ENCODE measurements around the gene RHBDD1.
"Not testable (repeated sequence)": the region's sequence is repeated elsewhere in the genome, so short reads cannot be mapped to it uniquely, and the experiment has no call there.

Gene RHBDD1

GRCh38 chr2:226839951-226840350 lies 4.1 kb downstream of the RHBDD1 start:
- no peak for DNase-seq (ENCODE audit: low spot score)

- DNase-seq (ENCODE audit: low spot score) = not testable (repeated sequence)
Observed at GRCh38 chr2:226843001-226843400, 7.1 kb downstream of the RHBDD1 start.

GRCh38 chr2:226845386-226846116 lies 9.7 kb downstream of the RHBDD1 start:
- DNase-seq (ENCODE audit: low spot score) = no peak

GRCh38 chr2:226847090-226847489 lies 11.2 kb downstream of the RHBDD1 start:
- no peak for DNase-seq (ENCODE audit: low spot score)

GRCh38 chr2:226847511-226847910 lies 11.7 kb downstream of the RHBDD1 start:
- DNase-seq (ENCODE audit: low spot score) = no peak

- DNase-seq (ENCODE audit: low spot score) = no peak
Observed at GRCh38 chr2:226849349-226849748, 13.5 kb downstream of the RHBDD1 start.

GRCh38 chr2:226850024-226850423 lies 14.2 kb downstream of the RHBDD1 start:
- DNase-seq (ENCODE audit: low spot score) = no peak

GRCh38 chr2:226855787-226856186 lies 19.9 kb downstream of the RHBDD1 start:
- no peak for DNase-seq (ENCODE audit: low spot score)

- no peak for DNase-seq (ENCODE audit: low spot score)
Observed at GRCh38 chr2:226860087-226860486, 24.2 kb downstream of the RHBDD1 start.

- no peak for DNase-seq (ENCODE audit: low spot score)
Observed at GRCh38 chr2:226862623-226863022, 26.8 kb downstream of the RHBDD1 start.

- no peak for DNase-seq (ENCODE audit: low spot score)
Observed at GRCh38 chr2:226865273-226865672, 29.4 kb downstream of the RHBDD1 start.

- DNase-seq (ENCODE audit: low spot score) = no peak
Observed at GRCh38 chr2:226865710-226866109, 29.9 kb downstream of the RHBDD1 start.

GRCh38 chr2:226868331-226869162 lies 32.7 kb downstream of the RHBDD1 start:
- no peak for DNase-seq (ENCODE audit: low spot score)

GRCh38 chr2:226869371-226869770 lies 33.5 kb downstream of the RHBDD1 start:
- DNase-seq (ENCODE audit: low spot score) = no peak

GRCh38 chr2:226873051-226873620 lies 37.3 kb downstream of the RHBDD1 start:
- no peak for DNase-seq (ENCODE audit: low spot score)

GRCh38 chr2:226873826-226874225 lies 38.0 kb downstream of the RHBDD1 start:
- no peak for DNase-seq (ENCODE audit: low spot score)

- DNase-seq (ENCODE audit: low spot score) = no peak
Observed at GRCh38 chr2:226874749-226875148, 38.9 kb downstream of the RHBDD1 start.

- no peak for DNase-seq (ENCODE audit: low spot score)
Observed at GRCh38 chr2:226875438-226876225, 39.8 kb downstream of the RHBDD1 start.

GRCh38 chr2:226877491-226877890 lies 41.6 kb downstream of the RHBDD1 start:
- no peak for DNase-seq (ENCODE audit: low spot score)

- DNase-seq (ENCODE audit: low spot score) = no peak
Observed at GRCh38 chr2:226881287-226881686, 45.4 kb downstream of the RHBDD1 start.

GRCh38 chr2:226882606-226883005 lies 46.8 kb downstream of the RHBDD1 start:
- no peak for DNase-seq (ENCODE audit: low spot score)

- DNase-seq (ENCODE audit: low spot score) = no peak
Observed at GRCh38 chr2:226883296-226883795, 47.5 kb downstream of the RHBDD1 start.
